ELR (cell line): ENCODE data around the gene DAO.
"Not testable (repeated sequence)": the region's sequence is repeated elsewhere in the genome, so short reads cannot be mapped to it uniquely, and the experiment has no call there.

Experiments
- DNase-seq: peaks from one replicate; pipeline ENCODE4 v3.0.0-alpha.2; 2015; ENCODE audit warnings: low read depth

The DAO gene

DNA sequence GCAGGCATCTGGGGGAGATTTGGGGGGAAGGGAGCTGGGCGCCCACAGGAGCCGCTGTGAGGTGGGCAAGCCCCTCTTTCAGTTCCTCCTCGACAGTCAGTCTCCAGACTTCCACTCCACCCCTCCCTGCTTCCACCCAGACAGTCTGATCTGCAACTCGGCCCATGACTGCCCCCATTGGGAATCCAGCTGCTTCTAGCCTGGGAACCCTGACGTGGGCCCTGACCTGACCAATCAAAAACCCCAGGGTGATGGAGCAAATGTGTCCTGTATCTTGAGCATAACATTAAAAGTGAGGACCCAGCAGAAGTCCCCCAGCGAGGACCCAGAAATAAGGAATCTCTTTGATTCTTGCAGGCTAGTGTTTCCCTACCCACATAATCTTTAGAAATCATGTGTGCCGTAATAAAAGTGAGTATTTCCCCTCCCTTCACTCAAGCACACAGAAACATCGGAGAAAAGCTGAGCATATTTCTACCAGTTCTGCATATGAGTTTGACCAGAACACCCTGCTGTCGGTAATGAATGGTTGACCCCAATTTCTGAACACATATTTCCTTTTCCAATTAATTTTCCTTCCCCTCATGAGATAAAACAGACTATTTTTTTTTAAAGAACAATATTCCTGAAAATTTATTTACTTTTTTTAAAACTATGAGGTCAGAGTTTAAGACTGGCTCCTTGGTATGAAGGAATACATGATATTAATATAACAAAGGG, 28.9 kb upstream of the DAO start:
- DNase-seq = peak; percentile 89

DNA sequence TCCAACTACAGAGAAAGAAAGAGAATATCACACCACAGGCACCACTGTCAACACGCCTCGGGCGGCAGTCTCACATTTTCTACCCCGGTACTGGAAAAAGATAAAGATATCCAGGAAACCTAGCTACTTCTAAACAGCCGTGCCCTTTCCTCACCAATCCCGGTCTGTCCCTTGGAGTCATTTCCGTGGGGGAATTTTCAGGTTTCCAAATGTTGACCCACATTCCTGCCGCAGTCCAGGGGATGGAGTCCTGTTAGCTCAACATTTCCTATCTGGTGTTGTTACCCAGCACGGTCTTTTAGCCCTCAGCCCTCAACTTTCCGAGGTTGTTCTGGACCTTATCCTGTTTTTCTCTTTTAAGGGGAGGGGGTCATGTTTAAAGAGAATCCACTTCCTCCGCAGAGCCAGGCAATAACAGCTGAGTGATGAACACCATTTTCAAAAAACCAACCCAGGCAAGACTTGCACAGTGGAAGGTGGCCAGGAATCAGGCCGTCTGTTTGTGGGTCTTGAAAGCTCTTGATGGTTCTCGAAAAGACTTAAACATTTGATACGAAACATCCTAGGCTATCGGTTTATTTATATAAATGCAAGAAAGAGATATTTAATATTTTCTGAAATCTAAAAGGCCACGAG, 27.1 kb upstream of the DAO start:
- no peak for DNase-seq

DNA sequence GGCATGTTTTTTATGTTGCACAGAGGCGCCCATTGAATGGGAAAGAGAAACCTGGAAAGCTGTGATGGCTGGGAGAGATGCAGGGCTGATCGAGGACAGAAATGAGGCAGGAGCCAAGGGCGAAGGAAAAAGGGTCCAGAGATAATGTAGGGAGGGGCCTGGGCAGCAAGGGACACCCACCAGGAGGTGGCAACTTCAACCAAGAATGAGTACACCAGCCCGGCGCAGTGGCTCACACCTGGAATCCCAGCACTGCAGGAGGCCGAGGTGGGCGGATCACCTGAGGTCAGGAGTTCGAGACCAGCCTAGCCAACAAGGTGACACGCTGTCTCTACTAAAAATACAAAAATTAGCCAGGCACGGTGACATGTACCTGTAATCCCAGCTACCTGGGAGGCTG, 26.5 kb upstream of the DAO start:
- DNase-seq = no peak

DNA sequence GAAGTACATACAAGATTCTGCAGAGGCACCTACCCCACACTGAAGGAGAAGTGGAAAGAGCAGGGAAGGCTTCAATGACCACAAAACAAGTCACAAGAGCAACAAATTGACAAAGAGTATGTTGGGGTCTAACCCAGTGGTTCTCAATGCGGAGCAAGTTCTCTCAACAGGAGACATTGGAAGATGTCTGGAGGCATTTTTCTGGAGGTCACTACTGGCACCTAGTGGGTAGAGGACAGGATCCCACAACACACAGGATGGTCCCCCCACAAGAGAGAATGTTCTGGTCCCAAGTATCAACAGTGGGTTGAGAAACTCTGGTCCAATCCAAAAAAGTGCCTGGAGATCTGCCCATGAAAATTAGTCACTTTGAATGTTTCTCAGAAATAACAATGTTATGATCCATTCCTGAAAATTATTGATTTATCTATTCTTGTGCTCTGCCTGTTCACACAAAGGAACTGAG, 25.9 kb upstream of the DAO start:
- peak; percentile 97 for DNase-seq

DNA sequence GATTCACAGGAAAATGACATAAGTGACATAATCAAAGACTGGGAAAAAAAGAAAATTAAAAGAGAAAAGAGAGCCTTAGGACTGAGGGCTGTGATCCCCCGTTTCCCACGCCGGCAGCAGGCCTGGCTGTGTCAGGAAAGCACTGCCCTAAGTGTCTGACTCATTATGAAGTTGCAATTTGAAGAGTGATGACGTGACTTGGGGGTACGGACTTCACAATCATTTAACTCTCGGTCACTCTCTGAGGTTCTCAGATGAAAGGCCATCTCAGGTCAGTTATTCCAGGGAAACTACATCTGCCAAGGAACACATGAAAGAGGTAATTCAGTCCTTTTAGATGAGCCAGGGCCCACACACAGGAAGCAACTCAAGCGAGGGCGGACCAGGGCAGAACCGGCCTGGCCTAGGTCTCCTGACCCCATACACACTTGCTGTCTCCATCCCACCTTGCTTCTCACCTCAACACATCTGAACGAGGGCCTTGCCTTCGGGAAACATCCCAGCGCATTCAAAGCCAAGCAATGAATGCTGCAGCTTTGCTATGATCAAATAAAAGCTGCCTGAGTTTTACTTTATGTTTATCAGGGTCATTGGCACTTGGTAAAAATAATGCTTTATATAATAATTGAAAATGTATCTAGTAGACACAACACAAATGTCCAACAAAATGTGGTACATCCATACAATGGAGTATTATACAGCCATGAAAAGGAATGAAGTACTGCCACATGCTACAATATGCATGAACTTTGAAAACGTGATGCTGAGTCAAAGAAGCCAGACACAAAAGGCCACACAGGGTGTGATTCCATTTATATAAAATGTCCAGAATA, 25.2 kb upstream of the DAO start:
- DNase-seq = peak; percentile 99

DNA sequence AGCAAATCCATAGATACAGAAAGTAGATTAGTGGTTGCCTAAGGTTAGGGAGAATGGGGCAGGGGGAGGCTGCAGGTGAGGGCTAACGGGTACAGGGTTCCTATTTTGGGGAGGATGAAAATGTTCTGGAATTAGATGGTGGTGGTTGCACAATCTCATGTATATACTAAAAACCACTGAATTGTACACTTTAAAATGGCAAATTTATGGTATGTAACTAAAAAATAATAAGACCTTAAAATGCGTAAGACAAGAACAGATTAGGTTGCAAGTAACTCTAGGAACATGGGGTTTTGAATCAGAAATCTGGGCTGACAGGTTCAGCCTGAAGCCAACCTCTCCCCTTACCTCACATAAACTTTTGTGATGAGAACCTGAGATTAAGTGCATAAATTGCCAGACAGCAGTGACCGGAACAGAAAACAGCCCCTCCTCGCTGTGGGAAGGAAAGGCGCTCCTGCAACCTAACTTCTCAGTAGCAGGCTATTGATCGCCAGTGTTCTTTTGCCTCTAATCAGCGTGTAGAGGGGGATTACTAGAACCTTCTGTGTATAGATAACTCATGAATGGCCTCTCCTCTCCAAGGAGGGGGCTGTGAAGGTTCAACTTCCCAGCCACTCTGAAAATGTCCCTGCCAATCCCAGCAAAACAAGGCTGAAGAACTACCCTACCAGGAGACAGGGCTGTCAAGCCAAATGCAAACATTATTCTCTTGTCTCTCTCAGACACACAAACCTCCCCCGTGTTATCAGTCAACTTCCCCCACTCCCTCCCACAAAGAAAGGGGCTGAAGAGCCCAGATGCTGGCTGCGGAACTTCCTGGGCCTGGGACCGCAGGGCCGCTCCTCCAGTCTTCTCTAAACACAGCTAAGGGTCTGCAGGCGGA, 24.4 kb upstream of the DAO start:
- no peak for DNase-seq

DNA sequence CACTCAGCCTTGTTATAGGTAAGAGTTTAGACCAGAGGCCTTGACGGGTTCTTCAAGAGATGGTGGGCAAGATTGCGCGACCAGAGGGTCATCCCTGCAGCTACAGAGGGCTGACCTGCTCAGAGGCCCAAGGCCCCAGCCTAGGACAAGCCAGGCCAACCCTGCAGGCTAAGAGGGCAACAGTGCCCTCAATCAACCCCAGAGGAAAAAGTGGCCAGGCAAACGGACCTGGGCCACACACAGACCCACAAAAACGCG, 23.8 kb upstream of the DAO start:
- DNase-seq = no peak

DNA sequence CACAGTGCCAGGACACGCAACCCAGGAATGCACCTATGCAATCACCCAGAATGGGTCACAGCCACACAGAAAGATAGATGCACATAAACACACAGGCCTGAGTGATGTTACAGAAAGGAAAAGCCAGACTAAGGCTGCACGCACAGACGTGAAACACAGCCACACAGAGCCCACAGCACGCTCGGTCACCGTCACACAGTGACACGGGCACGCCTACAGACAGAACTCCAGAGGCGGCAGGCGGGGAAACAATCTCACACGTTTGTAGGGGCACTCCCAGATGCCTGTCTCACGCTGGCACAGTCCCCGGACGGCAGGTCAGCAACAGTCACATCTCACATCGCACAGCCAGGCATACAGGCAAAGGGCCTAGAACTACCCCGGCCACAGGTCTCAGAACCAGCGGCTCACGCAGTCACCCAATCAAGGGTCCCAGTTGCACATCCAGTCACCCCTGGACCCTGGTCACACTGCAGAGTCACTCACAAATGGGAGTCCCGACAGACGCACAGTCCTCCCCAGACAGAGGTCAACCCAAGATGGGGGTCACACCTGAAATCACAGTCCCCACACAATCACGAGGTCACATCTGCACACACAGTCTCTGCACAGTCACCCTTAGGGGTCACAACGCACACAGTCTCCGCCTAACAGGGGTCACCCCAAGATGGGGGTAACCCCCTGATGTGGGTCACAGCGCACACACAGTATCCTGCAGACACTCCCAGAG, 23.3 kb upstream of the DAO start:
- DNase-seq = peak; percentile 75

DNA sequence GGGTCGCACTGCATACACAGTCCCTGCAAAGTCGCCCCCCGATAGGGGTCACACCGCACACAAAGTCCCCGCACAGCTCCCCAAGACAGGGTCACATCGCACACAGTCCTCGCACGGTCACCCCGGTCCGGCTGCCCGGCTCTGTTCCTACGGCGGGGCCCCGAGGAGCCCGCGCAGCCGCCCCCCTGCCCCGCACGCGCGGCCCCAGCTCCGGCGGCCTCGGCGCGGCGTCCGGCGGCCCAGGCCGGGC, 22.8 kb upstream of the DAO start:
- DNase-seq = no peak

DNA sequence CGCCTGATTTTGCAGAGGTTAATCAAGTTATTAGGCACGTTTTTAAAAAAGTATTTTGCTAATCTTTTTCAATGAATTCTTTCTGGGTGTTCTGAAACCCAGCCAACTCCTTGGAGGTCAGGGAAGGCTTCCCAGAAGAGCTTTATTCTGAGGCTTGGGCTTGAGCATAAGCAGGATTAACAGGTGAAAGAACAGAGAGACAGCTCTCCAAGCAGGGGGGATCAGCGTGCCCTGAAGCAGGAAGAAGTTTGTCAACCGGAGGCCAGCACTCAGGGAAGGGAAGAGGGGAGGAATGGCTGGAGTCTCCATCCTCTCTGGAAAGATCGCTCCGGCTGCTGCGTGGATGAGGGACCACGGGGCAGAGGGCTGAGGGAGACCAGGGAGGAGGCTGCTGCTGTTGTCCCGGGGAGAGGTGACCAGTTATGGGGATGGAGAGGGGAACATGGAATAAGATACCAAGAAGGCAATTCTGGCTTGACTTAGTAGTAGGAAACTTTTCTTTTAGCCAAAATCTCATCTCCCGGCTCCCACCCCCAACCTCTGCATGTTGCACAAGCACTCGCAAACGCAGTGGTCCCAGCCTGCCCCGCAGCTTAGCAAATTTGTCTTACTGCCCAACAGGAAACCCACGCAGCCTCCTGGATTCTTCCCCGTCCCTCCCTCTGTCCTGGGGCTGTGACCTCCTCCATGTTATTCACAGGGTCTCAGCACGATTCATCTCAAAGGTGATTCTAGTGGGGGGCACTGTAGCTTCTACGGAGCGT, 21.4 kb upstream of the DAO start:
- DNase-seq = no peak

DNA sequence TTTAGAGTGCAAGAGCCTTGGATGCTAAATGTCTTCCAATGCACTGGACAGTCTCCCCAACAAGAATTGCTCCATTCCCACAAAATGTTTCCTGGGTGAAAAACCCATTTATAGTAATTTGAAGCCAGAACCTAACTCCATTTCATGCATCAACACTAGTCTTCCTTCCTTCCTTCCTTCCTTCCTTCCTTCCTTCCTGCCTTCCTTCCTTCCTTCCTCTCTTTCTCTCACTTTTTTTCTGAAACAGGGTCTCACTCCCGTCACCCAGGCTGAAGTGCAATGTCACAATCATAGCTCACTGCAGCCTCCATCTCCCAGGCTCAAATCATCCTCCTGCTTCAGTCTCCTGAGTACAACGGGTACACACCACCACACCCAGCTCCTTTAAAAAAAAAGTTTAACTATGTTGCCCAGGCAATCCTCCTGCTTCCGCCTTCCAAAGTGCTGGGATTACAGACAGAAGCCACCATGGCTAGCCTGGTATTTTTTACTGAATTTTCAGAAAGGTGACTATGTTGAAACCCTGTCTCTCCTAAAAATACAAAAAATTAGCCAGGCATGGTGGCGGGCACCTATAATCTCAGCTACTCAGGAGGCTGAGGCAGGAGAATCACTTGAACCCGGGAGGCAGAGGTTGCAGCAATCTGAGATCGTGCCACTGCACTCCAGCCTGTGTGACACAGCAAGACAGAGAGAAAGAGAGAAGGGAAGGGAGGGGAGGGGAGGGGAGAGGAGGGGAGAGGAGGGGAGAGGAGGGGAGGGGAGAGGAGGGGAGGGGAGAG, 20.6 kb upstream of the DAO start:
- DNase-seq = not testable (repeated sequence)

DNA sequence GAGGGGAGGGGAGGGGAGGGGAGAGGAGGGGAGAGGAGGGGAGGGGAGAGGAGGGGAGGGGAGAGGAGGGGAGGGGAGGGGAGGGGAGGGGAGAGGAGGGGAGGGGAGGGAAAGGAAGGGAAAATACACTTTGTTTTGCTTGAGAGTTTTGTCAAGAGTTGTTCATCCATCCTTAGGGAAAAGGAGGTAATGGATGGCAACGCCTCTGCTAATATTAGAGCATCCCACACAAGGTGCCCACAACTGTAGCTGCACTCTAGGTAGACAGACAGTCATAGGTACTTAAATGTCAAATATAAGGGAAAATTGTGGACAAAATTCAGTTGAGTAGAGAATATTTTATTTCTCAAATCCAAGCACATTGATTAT, 20.0 kb upstream of the DAO start:
- no peak for DNase-seq

DNA sequence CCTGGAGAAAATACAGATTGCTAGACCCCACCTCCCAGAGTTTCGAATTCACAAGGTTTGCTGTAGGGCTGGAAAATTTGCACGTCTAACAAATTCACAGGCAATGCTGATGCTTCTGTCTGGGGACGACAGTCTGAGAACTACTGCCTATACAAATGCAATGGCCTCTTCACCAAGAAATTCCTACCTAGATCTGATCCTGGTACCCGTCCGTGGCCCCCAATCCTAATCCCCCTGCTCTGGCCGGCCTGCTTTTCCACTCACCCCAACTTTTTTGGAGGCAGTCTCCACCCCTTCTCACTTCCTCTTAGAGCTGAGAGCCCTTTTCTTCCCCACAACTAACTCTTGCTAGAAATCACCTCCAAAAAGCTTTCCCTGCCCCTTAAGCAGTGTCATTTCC, 19.4 kb upstream of the DAO start:
- DNase-seq = no peak

DNA sequence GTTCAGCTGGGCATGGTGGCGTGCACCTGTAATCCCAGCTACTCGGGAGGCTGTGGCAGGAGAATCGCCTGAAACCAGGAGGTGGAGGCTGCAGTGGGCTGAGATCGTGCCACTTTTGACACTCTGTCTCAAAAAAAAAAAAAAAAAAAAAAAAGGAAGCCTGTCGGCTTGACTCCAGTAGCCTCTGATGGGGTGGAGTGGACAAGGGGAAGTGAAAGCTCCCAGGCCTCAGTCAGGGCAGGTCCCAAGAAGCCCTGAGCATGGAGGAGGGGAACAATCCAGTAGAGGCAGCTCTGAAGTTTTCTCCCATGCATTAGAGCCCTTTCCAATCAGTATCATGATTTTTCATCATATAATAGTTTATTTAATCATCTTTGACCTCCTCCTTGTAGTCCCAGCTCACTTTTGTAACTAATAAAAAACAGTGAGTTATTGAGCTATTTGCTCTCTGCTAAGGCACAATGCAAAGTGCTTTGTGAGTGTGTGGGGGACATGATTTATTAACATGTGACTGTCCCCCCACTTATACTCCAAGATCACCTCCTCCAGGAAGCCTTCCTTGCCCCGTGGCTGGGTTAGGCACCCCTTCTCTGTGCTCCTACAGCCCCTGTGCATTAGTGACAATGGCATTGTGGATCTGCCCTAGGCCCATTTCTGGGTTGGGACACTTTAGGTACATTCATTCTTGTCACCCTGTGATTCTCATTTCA, 17.9 kb upstream of the DAO start:
- DNase-seq = no peak

DNA sequence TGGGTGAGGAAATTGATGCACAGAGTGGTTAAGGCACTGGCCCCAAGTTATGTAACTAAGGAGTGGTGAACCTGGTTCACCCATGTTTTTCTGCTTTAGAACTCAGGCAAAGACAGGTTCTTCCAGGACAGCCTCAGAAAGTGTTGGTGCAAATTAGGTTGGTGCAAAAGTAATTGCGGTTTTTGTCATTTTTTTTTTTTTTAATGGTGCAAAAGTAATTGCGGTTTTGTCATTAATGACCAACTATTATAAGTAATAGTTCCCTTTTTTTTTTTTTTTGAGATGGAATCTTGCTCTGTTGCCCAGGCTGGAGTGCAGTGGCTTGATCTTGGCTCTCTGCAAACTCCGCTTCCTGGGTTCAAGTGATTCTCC, 17.3 kb upstream of the DAO start:
- no peak for DNase-seq

DNA sequence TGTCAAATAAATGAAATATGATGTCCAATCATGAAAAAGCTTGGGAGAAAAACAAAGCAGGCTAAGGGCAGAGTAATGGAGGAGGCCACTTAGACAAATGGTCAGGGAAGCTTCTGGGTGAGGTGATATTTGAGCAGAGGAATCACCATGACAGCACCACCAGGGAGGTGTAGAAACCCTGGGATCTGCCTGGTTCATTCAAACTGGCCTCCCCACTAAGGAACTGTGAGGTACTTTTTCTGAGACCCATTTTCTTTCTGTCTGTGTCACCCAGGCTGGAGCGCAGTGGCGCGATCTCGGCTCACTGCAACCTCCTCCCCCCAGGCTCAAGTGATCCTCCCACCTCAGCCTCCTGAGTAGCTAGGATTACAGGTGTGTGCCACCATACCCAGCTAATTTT, 14.7 kb upstream of the DAO start:
- no peak for DNase-seq

DNA sequence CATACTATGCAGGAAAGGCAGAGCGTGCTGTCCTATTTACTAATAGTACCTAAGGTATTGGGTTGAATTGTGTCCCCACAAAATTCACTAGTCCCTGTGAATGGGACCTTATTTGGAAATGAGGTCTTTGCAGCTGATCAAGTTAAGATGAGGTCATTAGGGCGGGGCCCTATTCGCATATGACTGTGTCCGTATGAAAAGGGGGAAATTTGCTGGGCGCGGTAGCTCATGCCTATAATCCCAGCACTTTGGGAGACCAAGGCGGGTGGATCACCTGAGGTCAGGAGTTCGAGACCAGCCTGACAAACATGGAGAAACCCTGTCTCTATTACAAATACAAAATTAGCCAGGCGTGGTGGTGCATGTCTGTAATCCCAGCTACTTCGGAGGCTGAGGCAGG, 13.8 kb upstream of the DAO start:
- DNase-seq = not testable (repeated sequence)

DNA sequence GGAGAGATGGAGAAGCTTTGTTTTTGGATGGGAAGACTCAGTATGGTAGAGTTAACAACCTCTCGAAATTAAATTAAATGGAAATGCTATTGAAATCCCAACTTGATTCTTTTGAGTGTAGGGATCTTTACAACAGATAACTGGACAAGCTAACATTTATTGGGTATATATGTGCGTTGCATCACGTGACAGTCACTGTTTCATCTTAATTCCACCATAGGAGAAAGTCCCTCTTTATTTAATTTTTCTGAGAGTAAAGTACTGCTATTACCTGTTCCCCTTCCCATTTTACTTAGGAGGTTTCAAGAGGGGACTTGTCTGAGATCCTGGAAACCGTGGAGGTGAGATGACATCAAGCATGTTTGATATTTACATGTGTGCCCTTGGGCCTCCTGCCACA, 11.1 kb upstream of the DAO start:
- DNase-seq = no peak

DNA sequence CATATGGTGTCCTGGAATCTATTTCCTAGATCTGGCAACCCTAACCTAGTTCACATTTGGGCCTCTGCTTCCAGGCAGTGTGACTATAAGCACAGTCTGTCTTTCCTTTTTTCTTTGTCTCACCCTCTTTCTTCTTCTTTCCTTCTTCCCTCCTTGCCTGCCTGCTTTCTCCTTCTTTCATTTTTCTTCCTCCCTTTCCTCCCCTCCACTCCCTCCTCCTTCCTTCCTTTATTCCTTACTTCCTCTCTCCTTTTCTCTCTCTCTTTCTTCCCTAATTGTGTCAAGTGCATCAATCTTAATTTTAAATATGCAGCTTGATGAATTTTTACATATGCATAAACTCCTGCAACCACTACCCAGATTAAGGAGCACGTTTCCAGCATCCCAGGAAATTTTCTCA, 4.6 kb upstream of the DAO start:
- no peak for DNase-seq
